ENCODE data around the gene MAP6D1. TPM values are rescaled to one million over a fixed set of nuclear protein-coding genes. Genes with fewer than 3 reads are reported as not detected.
"Not testable (repeated sequence)": the region's sequence is repeated elsewhere in the genome, so short reads cannot be mapped to it uniquely, and the experiment has no call there.

The MAP6D1 gene
- total RNA-seq, 2 experiments from 2014 or later = 1.6 to 2.7 TPM

DNA sequence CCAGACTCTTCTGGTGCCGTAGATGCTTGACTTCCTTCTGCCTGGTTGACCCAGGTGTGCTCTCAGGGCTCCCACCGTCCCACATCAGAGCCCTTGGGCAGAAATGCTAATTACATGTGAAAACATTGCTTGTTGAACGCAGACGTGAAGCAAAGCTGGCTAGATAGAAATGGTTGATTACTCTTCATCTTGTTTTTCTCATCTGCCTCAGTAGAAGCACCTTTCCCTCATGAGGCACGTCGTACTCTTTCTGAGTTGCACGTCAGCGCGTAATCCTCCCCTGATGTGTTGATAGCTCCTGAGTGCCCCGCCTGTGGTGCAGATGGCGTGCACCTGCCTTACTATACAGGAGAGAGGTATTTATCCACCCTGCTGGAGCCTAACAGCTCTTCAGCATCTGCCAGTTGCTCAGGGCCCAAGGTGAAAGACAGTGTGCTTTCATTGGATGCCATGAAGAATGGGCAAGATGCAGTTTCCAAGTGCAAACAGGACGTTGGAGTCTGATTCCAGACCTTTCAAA is 18.1 kb downstream of the MAP6D1 start:
- H3K4me3 Mint-ChIP-seq = no peak overlapping the region
- H3K27me3 Mint-ChIP-seq = no peaks in the 10 kb centered on the region
- H3K4me1 Mint-ChIP-seq = no peaks in the 10 kb centered on the region
- POLR2A ChIA-PET = no interaction called here
- peaks cover 25% of the 10 kb centered on the region for H3K36me3 Mint-ChIP-seq
- no peak overlapping the region for H3K27ac Mint-ChIP-seq
- DNase-seq (no peak), ATAC-seq (ENCODE audit: low read depth) (no peak)
- no peaks in the 10 kb centered on the region for H3K9me3 Mint-ChIP-seq

DNA sequence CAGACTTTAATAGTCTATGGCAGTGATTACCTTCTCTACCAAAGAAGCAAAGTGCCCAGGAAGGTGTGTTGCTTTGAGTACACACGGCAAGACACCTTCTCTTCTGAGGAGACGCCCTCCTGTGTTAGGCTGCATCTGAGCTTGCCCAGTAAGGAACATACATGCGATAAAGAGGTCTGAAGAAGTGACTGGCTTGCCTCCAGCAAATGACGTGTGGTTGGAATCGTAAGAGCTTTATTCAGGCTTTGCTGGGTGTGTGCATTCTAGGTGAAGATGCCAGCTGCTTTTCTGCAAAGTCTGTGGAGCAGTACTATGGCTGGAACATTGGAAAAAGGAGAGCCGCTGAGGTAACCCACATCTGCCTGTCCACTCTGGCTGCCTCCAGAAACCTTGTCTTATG is 22.4 kb downstream of the MAP6D1 start:
- Mint-ChIP-seq H3K4me1 (no peaks in the 10 kb centered on the region), H3K9me3 (no peaks in the 10 kb centered on the region), H3K36me3 (peaks cover 35% of the 10 kb centered on the region), H3K27ac (no peak overlapping the region), H3K4me3 (no peak overlapping the region), H3K27me3 (no peaks in the 10 kb centered on the region)
- no peak for DNase-seq
- ATAC-seq (ENCODE audit: low read depth) = no peak
- POLR2A ChIA-PET = no interaction called here

DNA sequence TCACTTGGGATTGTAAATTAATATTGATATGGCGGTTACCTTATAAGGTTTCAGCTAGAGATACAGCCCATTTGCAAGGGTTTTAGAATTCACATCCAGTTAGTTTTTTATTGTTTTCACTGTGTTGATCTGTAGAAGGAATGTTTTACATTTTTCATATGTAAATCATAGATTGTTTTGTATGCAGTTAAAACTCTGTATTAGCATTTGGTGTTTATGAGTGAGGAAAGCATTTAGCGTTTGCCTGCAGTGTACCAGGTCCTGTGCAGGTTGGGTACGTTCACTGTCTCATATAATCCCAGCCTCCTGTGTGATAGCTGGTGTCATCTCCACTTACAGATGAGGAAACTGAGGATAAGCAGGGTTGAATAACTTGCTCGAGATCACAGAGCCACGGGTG is 23.8 kb downstream of the MAP6D1 start:
- DNase-seq = no peak
- no peak overlapping the region for H3K4me3 Mint-ChIP-seq
- no peak overlapping the region for H3K27ac Mint-ChIP-seq
- H3K27me3 Mint-ChIP-seq = no peaks in the 10 kb centered on the region
- peaks cover 32% of the 10 kb centered on the region for H3K36me3 Mint-ChIP-seq
- no peaks in the 10 kb centered on the region for H3K4me1 Mint-ChIP-seq
- ATAC-seq (ENCODE audit: low read depth) = no peak
- H3K9me3 Mint-ChIP-seq = no peaks in the 10 kb centered on the region
- POLR2A ChIA-PET = no interaction called here

DNA sequence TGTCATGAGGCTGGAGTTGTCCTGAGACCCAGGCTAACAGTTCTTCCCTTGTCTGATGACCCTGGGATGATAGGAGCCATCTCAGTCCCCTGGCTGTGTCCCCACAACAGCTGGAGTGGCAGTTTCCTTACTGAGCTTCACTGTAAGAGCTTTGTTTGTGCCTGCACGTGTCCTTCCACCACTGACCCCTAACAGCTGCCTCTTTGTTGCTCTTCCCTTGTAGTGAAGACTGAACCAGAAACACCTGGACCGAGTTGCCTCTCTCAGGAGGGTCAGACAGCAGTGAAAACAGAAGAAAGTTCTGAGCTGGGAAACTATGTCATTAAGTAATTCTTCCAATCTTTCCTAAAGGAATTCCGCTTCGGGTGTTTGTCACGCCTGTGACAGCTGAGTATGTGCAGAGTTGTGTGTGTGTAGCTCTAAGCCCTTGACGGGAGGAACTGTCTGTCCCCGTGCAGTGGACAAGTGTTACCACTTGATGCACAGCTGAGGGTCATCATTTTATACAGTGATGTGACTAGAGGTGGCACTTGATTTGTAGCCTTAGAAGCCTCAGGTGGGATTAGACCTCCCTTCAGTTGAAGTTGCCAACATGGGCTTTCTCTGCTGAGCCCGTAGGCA is 25.0 kb downstream of the MAP6D1 start:
- no peak overlapping the region for H3K27ac Mint-ChIP-seq
- no peak for ATAC-seq (ENCODE audit: low read depth)
- POLR2A ChIA-PET = interaction anchor here (0.9 kb wide), 1 partner anchor 8 kb away, joined by 3 read pairs; no protein-coding TSS in a partner anchor
- no peak for DNase-seq
- peaks cover 35% of the 10 kb centered on the region for H3K36me3 Mint-ChIP-seq
- H3K4me3 Mint-ChIP-seq = no peak overlapping the region
- H3K27me3 Mint-ChIP-seq = no peaks in the 10 kb centered on the region
- H3K4me1 Mint-ChIP-seq = no peaks in the 10 kb centered on the region
- H3K9me3 Mint-ChIP-seq = no peaks in the 10 kb centered on the region

DNA sequence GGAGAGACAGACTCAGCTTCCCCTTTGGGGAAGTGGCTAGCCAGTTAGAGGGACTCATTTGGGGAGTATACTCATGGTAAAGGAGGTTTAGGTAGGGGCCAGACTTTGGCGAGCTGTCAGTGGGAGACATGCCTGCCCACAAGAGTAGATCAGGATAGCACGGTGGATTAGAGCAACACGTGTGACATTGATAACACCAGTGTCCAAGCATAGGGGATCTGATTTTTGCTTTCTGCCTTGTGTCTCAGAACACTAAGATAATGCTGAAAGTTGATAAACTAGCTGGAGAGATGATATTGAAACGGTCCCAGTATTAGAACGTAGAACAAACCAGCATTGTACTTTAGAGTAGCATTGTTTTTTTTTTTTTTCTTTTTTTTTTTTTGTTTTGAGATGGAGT is 25.9 kb downstream of the MAP6D1 start:
- Mint-ChIP-seq H3K4me3 (no peak overlapping the region), H3K36me3 (peaks cover 33% of the 10 kb centered on the region), H3K27ac (no peak overlapping the region), H3K9me3 (no peaks in the 10 kb centered on the region), H3K4me1 (no peaks in the 10 kb centered on the region), H3K27me3 (no peaks in the 10 kb centered on the region)
- POLR2A ChIA-PET = no interaction called here
- ATAC-seq (ENCODE audit: low read depth) (no peak), DNase-seq (no peak)

DNA sequence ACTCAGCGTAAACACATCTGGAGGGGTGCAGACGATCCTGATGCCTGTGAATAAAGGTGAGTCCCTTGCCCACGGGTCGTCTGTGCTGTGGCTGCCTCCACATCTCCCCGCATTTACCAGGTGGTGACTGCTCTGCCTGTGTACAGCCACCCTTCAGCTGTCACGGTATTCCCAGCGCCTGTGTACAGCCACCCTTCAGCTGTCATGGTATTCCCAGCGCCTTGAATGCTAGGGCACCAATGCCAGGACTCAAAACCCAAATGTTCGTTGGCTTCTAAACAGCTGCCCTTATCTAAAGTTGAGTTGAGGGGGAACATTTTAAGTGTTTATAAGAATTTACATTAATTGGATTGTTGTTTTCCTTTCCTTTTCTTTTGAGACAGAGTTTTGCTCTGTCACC is 27.4 kb downstream of the MAP6D1 start:
- Mint-ChIP-seq H3K4me3 (no peak overlapping the region), H3K27me3 (no peaks in the 10 kb centered on the region), H3K9me3 (no peaks in the 10 kb centered on the region), H3K27ac (no peak overlapping the region), H3K4me1 (no peaks in the 10 kb centered on the region), H3K36me3 (peaks cover 34% of the 10 kb centered on the region)
- POLR2A ChIA-PET = no interaction called here
- ATAC-seq (ENCODE audit: low read depth) (no peak), DNase-seq (no peak)

DNA sequence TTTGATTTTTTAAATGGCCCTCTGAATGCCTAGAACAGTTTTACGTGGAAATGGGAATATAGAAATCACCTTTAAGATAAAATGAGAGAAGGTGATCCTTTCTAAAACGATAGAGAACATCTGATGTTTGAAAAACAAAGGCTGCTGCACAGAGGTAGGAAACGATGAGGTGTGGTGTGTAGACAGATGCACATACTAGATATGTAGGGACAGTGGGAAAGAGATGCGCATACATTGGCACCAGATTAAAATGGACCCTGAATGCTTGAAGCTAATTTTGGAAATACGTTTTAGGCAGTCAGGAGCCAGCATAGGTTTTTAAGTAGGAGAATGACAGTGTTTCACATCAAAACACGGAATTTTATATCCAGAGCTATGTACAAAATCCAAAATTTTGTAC is 29.0 kb downstream of the MAP6D1 start:
- Mint-ChIP-seq H3K27ac (no peak overlapping the region), H3K4me1 (peaks cover 2% of the 10 kb centered on the region), H3K36me3 (peaks cover 32% of the 10 kb centered on the region), H3K9me3 (no peaks in the 10 kb centered on the region), H3K27me3 (no peaks in the 10 kb centered on the region), H3K4me3 (no peak overlapping the region)
- no peak for DNase-seq
- POLR2A ChIA-PET = no interaction called here
- no peak for ATAC-seq (ENCODE audit: low read depth)

DNA sequence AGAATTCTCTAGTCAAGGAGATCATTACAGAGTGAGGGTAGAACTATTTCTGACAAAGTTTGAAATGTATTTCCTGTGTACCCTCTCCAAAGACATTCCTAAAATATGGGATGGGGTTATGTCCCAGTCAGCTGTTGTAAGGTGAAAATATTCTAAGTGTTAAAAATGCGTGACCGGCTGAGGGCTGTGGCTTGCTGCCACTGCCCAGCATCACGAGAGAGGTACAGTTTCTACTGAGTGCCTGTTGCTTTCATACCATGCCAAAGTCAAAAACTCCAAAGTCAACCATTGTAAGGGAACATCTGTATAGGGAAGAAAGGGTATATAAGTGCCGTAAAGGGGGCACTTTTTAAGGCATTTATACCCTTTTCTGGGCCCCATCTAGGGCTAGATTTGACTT is 30.9 kb downstream of the MAP6D1 start:
- ATAC-seq (ENCODE audit: low read depth) = no peak
- no peak for DNase-seq
- Mint-ChIP-seq H3K9me3 (no peaks in the 10 kb centered on the region), H3K4me1 (peaks cover 6% of the 10 kb centered on the region), H3K36me3 (peaks cover 34% of the 10 kb centered on the region), H3K27ac (no peak overlapping the region), H3K4me3 (no peak overlapping the region), H3K27me3 (no peaks in the 10 kb centered on the region)
- POLR2A ChIA-PET = no interaction called here

DNA sequence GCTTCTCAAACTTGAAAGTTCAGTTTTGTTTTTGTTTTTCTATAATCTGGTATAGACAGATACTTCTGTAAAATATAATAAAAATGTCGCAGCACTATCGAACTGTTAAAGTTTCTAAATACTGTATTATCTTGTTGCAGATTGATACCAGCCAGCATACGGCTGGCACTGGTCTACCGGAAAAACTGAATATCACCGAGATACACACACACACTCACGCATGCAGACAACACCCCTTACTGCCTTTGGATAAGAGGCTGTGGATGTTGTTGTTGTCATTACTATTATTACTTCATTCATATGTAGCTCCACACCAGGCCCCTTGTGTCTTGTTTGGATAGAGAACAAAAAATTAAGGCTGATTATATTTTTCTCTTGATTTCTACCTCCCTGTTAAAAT is 32.4 kb downstream of the MAP6D1 start:
- Mint-ChIP-seq H3K4me1 (peaks cover 6% of the 10 kb centered on the region), H3K36me3 (peaks cover 34% of the 10 kb centered on the region), H3K27me3 (no peaks in the 10 kb centered on the region), H3K4me3 (no peak overlapping the region), H3K9me3 (no peaks in the 10 kb centered on the region), H3K27ac (no peak overlapping the region)
- POLR2A ChIA-PET = no interaction called here
- DNase-seq (no peak), ATAC-seq (ENCODE audit: low read depth) (no peak)

DNA sequence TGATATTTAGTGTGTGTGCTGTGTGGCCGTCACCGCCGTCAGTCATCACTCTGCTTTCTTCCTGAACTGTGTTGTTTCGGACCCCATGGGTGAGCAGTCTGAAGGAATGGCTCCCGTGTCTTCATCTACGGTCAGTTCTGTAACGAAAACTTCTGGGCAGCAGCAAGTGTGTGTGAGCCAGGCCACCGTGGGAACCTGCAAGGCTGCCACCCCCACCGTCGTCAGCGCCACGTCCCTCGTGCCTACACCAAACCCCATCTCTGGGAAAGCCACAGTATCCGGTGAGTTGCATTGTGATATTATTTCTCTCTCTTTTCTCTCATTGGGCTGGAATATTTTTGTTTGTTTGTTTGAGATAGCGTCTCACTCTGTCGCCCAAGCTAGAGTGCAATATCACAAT is 34.7 kb downstream of the MAP6D1 start:
- H3K36me3 Mint-ChIP-seq = peaks cover 32% of the 10 kb centered on the region
- no peak for ATAC-seq (ENCODE audit: low read depth)

DNA sequence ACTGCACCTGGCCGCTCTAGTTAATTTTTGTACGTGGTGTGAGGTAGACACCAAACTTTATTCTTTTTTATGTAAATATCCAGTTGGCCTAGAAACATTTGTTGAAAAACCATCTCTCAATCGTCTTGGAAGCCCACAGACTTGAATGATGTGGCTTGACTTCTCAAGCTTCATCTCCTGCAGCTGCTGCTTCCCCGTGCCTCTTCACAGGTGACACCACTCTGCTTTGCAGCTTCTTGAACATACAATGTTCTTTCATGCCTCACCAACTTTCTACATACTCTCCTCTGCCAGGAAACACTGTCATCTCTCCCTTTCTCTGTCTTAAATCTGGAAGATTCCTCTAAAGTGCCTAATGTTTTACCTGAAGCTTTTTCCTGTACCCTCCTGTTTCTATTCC is 35.6 kb downstream of the MAP6D1 start:
- H3K4me3 Mint-ChIP-seq = no peak overlapping the region
- ATAC-seq (ENCODE audit: low read depth) (no peak), DNase-seq (no peak)
- no peaks in the 10 kb centered on the region for H3K9me3 Mint-ChIP-seq
- no peaks in the 10 kb centered on the region for H3K27me3 Mint-ChIP-seq
- POLR2A ChIA-PET = interaction anchor here (0.7 kb wide), 1 partner anchor 23 kb away, joined by 3 read pairs; no protein-coding TSS in a partner anchor
- H3K27ac Mint-ChIP-seq = peak overlapping the region; percentile 41
- H3K4me1 Mint-ChIP-seq = peaks cover 6% of the 10 kb centered on the region
- peaks cover 32% of the 10 kb centered on the region for H3K36me3 Mint-ChIP-seq

More for the DNA sequence above, 34.7 kb downstream of the MAP6D1 start:
- H3K9me3 Mint-ChIP-seq = no peaks in the 10 kb centered on the region
- POLR2A ChIA-PET = no interaction called here
- no peak for DNase-seq
- no peak overlapping the region for H3K4me3 Mint-ChIP-seq
- no peaks in the 10 kb centered on the region for H3K27me3 Mint-ChIP-seq
- H3K27ac Mint-ChIP-seq = no peak overlapping the region
- peaks cover 6% of the 10 kb centered on the region for H3K4me1 Mint-ChIP-seq

DNA sequence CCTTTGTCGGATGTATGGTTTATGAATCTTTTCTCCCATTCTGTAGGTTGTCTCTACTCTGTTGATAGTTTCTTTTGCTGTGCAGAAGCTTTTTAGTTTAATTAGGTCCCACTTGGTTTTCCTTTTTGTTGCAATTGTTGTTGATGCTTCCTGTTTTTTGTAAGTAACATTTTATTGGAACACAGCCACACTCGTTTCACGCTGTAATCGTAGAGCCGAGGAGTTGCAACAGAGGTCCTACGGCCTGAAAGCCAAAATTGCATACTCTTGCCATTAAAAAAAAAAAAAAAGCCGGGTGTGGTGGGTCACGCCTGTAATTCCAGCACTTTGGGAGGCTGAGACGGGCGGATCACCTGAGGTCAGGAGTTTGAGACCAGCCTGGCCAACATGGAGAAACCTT is 40.9 kb downstream of the MAP6D1 start:
- H3K36me3 Mint-ChIP-seq = peaks cover 36% of the 10 kb centered on the region
- H3K4me3 Mint-ChIP-seq; DNase-seq; POLR2A ChIA-PET; H3K9me3 Mint-ChIP-seq; H3K27ac Mint-ChIP-seq; H3K27me3 Mint-ChIP-seq; H3K4me1 Mint-ChIP-seq; ATAC-seq (ENCODE audit: low read depth): not testable (repeated sequence)

DNA sequence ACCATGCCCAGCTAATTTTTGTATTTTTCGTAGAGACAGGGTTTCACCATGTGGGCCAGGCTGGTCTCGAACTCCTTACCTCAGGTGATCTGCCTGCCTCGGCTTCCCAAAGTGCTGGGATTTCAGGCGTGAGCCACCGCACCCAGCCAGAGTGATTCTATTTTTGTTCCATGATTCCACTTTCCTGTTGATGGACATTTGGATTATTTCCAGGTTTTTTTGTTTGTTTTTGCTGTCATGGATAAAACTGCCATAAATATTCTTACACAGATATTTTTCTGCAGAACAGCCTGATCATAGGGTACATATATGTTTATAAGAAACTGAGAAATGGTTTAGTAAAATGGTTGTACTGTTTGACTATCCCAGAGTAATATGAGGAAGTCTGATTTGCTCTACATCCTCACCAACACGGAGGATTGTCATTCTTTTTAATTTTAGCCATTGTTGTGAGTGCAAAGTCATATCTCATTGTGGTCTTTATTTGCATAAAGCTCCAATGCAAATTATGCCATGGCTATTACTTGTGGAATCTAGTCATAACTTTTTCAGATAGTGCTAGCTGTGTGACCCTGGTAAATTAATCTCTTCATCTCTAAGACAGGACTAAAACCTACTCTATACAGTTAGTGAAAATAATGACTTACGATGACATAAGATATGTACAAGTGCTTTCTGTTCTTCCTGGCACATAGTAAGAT is 42.7 kb downstream of the MAP6D1 start:
- Mint-ChIP-seq H3K9me3 (no peaks in the 10 kb centered on the region), H3K27me3 (no peaks in the 10 kb centered on the region), H3K4me1 (no peaks in the 10 kb centered on the region), H3K27ac (no peak overlapping the region), H3K36me3 (peaks cover 39% of the 10 kb centered on the region), H3K4me3 (no peak overlapping the region)
- DNase-seq (no peak), ATAC-seq (ENCODE audit: low read depth) (no peak)
- POLR2A ChIA-PET = no interaction called here

DNA sequence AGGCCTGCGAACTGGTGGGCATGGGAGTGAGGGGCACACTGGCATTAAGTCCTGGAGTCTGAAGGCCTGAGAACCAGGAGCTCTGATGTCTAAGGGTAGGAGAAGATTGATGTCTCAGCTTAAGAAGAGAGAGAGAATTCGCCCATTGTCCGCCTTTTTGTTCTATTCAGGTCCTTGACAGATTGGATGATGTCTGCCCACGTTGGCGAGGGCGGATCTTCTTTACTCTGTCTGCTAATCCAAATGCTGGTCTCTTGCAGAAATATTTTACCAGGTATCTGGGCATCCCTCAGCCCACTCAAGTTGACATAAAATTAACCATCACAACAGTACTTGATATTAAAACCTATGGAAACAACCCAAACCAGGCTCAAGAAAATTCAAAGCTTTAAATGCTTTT is 44.1 kb downstream of the MAP6D1 start:
- Mint-ChIP-seq H3K4me1 (no peaks in the 10 kb centered on the region), H3K9me3 (no peaks in the 10 kb centered on the region), H3K36me3 (peaks cover 36% of the 10 kb centered on the region), H3K4me3 (no peak overlapping the region), H3K27ac (no peak overlapping the region), H3K27me3 (no peaks in the 10 kb centered on the region)
- ATAC-seq (ENCODE audit: low read depth) = no peak
- DNase-seq = no peak
- POLR2A ChIA-PET = no interaction called here
